ENCODE data around the gene KCND1. TPM values are rescaled to one million over a fixed set of nuclear protein-coding genes. Genes with fewer than 3 reads are reported as not detected.

The KCND1 gene
- total RNA-seq, 1 experiment from 2014 or later, result 0.67 TPM

DNA sequence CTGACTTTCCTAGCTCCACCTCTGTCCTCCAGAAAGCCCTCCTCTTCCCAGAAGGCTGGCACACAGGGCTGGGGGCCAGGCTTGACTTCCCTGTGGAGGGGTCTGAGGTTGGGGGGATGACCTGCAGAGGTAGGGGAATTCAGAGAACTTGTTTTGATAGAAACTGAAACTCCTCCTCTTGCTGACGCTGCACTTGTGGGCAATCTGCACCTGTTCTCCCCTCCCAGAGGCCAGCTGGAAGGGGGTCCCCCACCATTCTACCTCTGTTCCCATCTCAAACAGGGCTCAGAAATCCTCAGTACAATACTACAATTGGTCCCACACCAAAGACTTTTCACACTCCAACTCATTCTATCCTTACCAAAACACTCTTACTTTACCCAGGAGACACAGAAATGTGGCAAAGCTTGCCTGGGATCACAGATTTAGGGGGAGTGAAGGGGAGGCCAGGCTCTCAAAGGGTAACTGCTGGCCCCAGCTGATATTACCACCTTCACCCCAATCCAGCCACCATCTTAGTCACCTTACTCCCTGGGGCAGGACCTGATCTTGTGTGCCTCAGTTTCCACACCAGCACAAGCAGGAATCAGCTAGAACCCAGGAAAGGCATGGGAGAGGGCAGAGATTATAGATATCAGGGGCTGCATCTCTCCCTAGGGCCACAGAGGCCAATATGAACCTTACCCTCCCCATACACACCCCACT, 32.8 kb downstream of the KCND1 start:
- DNase-seq (ENCODE audit: low spot score), result no peak

DNA sequence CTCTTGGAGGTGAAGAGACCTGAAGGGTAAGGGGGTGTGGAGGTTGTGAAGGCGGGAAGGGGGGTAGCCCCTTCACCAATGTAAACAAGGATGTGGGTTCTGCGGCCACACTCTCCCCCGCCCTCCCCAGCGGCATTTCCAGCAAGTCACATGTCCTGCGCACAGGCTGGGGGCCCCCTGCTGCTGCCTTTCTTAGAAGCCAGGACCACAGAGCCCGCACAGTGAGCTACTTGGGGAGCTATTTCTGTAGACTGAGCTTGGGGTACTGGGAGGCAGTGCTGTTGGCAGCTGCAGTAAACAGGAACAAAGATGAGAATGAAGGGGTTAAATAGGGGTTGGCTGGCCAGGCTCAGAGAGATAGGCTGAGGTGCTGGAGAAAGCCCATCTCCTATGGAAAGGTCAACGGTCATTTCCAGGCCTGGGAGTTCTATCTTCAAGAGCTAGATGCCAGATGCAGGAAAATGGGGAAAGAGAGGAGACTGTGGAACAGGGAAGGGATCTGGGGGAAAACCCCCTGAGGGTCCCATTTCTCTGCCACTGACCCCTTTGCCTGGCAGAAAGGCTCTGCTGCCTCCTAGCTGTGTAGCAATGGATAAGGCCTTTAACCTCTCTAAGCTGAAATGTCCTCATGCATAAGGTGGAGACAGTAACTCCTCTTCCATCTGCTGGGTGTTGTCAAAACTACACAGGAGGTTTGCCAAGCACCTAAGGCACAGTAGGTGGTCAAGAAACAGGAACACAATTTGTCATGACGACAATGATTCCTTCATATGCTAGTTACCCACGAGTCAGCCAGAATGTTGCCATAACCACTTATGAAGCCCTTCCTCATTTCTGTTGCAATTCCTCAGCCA, 34.4 kb downstream of the KCND1 start:
- peak; percentile 48 for DNase-seq (ENCODE audit: low spot score)

DNA sequence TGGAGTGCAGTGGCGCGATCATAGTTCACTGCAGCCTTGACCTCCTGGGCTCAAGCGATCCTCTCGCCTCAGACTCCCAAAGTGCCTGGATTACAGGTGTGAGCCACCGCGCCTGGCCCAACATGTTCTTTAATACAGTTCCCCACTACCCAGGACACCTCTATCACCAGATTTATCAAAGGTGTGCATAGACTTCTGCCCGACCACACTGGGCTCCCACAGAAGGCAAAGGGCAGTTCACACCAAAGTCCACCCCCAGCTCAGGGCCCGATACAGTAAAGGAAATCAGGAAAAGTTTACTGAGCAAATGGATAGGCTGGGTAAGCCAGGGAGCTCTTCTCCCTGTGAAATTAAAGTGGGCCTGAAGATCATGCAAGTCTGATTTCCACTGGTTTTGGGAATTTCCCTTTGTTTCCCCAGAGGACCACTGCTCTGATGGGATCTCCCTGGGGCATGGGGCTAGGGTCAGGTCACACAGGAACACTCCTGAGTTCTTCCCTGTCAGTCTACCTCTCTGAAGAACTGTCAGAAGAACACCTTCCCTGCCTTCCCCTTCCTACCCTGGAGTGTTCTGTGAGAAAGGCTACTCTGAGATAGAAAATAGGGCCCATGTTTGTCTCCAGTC, 35.1 kb downstream of the KCND1 start:
- DNase-seq (ENCODE audit: low spot score), result no peak

DNA sequence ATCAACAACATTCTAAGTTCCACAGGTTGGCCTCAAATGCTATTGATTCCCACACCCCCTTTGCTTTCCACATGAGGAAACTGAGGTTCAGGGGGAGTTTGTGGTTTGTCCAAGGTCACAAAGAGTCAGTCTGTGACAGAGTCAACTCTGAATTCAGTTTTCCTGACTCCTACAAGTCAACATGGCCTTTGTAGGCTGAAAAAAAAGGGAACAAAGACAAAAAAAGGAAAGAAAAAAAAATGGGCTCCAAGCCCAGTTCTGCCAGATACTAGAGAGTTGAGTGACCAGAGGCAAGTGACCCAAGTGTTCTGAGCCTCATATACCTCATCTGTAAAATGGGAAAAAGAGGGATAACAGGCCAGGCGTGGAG, 36.4 kb downstream of the KCND1 start:
- no peak for DNase-seq (ENCODE audit: low spot score)

DNA sequence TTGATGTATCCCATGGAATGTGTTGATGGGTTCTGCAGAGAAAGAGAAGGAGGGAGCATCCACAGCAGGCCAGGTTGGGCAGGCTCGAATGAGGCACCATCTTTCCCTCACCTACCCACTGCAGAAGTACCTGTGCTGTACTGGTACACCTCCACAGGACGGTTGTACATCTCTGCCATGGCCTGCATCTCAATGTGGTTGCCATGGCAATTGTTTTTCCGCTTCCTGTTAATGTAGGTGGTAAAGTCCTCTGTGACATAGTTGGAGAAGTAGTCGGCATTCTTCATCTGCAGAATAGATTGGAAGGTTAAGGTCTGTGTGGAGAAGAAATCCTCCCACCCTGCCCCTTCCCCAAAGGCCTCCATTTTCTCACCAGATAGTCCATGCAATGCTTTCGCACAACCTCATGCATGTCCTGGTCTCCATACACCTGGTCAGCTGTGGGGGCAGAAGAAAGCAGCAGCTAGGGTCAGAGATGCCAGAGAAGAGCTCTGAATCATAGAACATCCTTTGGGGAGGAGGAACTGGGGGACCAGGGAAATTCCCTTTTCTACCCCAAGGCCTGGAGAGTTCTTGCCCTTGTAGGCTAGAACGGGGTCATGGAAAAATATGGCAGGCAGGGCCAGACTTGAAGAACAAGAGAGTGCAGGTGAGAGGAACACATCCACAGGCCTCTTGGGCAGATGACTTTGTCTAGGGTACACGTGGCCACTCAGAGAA, 36.9 kb downstream of the KCND1 start:
- no peak for DNase-seq (ENCODE audit: low spot score)

DNA sequence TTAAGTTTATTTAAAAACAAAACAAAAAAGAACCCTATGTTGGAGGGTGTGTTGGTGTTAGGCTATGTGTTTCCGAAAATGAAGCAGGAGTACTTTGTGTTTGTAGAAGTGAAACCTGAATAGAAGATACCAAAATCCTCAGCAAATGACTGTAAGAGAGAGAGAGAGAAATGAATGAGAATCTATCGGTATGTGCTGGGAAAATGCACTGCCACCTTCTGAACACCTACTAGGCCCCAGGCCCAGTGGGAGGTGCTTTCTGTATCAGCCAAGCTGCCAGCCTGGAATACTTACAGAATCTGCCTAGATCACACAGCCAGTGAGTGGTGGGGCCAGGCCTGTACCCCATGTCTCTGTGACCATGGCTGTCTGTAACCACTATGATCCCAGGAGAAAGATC, 37.9 kb downstream of the KCND1 start:
- no peak for DNase-seq (ENCODE audit: low spot score)

DNA sequence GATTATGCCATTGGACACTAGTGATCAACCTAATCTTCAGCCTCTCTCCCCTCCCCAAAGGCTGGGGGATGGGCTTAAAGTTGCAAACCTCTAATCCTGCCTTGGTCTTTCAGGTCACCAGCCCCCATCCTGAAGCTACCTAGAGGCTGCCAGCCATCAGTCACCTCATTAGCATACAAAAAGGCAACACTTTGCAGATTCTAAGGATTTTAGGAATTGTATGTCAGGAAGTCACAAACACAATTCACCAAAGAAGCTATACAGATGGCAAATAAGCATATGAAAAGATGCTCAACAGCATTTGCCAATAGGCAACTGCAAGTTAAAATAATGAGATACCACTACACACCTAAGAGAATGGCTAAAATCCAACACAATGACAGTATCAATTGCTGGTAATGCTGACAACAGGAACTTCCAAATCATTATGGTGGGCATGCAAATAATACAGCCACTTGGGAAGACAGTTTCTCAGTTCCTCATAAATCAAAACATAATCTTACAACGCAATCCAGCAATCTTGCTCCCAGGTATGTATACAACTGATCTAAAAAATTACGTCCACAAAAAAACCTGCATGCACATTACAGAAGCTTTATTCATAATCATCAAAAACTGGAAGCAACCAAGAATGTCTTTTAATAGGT, 43.8 kb downstream of the KCND1 start:
- DNase-seq (ENCODE audit: low spot score), result no peak

DNA sequence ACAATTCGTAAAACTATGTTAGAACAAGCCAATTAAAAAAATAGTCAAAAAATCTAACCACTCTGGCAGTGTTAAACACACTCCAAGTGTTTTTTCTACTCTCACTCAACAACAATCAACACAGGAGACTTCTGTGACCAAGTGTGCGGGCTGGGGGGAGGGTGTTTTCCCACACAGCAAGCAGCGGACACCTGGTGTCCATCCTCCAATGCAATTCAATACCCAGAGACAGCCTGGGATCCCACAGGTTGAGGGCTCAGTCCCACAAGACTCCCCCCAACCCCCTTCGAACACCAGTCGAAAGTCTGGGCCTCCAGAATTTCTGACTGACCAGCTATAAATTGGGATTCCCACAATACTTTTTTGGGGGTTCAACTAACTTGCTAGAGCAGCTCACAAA, 44.5 kb downstream of the KCND1 start:
- DNase-seq (ENCODE audit: low spot score), result no peak

DNA sequence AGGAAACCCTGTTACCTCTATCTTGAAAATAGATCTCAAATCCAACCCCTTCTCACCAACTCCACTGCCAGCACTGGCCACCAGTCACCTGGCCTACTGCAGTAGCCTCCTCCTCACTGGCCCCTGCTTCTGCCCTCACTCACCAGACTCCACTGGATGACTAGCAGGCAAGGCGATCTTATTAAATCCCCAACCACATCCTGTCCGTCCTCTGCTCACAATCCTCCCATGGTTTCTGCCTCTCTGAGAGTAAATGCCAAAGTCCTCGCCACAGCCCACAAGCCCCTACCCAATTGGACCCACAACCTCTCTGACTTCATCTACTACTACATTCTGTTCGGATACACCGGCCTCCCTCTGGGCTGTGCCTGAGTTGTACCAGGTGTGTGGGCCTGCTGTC, 47.4 kb downstream of the KCND1 start:
- no peak for DNase-seq (ENCODE audit: low spot score)

DNA sequence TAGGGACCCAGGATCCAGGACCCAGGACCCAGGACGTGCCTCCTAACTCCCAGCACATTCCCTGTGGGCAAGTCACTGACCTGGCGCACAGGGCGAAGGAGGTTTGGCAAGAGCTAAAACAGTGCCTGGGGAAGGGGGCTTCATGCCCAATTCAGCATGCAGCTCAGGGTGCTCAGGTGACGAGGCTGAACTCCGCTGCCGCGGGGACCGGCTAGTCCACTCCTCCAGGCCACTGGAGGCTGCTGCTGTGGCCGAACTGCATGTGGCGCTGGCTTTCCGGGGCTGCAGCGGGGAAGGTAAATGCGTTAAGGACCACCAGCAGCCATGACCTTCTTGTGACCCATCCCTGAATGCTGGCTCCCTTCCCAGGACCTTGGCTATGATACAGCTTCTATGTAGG, 47.9 kb downstream of the KCND1 start:
- no peak for DNase-seq (ENCODE audit: low spot score)

DNA sequence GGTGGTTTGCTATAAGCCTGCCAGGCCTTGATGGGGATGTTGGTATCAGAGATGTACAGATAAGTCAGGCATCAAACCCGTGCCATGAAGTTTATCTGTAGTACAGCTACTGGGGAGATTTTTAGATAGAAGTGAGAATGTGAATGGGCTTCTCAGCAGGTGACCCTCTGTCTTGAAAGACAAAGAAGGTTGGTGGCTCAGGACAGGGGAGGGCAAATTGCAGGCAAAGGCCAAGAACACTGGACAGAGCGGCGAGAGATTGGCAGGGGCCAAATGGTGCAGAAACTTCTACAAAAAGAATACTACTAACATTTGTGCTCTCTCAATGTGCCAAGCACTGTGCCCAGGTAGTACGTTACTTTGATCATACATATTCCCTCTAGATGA, 50.9 kb downstream of the KCND1 start:
- DNase-seq (ENCODE audit: low spot score), result no peak

DNA sequence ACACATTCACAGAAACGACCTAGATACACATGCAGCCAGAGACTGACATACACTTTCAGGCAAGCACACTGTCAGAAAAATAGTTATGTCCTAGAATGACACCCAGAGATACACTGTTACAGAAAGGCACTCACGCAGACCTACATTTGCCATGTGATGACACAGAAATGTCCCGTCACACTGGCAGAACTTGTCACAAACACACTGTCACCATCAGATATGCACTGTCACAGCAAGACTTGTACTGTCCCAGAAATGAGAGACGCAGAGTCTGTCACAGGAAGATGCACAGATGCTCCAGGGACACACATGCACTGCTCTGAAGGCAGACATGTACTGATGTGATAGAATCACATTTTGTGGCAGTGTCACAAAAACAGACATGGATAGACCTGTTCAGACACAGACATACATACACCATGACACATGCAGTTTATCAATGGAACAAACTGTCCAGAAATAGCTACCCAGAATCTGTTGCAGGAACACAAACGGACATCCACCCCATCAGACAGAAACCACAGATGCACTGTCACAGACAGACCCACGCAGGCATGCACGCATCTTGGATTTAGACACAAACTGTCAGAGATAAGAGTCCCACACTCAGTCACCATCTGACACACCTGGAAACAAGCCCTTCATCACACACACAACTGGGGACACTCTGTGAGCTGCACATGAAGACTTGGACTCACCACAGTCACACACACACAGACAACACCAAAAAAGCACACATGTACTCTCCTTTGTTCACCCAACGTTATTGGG, 51.5 kb downstream of the KCND1 start:
- no peak for DNase-seq (ENCODE audit: low spot score)

DNA sequence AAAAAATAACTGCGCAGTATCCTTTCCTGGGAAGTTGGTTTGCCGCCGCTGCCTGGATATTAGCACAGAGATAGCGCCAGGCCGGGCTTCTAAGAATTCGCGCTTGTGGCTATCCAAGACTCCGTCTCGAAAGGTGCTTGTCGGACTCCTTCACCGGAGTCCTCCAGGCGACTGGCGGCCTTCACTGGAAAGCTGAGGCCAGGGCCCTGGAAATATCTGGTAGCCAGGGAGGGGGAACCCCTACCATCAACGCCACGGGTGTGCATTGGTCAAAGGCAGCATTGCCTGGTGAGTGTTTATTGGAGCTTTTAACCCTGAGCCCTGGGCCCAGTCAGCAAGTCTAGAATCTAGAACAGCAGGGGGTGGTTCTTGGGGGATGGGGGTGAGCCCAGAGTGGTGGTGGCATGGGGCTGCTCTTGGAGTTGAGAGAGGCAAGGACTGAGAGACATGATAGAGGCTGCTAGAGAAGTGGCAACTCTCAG, 52.2 kb downstream of the KCND1 start:
- no peak for DNase-seq (ENCODE audit: low spot score)

DNA sequence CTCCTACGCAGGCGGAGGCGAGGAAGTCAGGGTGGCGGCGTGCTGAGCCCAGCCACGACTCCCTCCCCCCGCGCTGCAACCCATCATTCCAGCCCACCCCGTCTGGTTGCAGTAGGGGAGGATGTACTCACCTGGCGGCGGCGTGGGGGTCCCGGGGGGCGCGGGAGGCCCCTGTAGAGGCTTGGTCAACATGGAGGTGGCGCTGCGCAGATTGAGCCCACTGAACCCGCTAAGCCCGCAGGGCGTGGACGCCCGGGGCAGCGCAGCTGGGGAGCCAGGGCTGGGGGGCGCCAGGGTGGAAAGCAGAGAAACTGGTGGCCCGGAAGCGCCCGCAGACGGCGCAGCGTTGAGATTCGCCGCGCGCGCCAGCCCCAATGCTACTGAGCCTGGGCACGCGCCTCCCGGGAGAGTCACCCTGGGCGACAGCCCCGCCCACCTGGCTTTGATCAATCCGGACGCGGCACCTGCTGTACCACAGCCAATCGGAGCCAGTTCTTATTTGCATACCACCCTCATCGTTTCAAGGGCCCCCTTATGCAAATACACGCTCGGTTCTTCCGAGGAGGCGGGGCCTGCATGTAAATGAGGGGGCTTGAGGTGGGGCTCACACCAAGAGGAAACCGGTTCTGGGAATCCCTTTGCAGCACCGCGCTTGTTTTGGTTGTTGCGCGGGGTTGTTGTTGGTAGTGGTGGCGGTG, 52.9 kb downstream of the KCND1 start, which contains the start of gene PIM2:
Gene PIM2 (minus strand): TSS at position 382 of the 698 bp plus-strand sequence. CDS start 190 bp downstream, at position 192.
- DNase-seq (ENCODE audit: low spot score), result no peak

DNA sequence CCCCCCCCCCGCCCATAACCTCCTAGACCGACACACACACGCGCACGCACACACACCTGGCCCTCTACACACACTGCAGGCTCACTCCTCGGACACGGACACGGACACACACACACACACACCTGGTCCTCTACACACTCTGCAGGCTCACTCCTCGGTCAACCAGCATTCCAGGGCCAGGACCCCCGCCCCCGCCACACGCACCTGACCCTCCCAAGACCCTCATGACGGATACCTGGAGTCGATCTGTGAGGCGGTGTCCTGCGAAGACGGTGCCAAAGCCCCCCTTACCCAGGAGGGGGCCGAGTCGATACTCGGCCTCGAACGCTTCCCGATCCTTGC, 53.4 kb downstream of the KCND1 start:
- no peak for DNase-seq (ENCODE audit: low spot score)

DNA sequence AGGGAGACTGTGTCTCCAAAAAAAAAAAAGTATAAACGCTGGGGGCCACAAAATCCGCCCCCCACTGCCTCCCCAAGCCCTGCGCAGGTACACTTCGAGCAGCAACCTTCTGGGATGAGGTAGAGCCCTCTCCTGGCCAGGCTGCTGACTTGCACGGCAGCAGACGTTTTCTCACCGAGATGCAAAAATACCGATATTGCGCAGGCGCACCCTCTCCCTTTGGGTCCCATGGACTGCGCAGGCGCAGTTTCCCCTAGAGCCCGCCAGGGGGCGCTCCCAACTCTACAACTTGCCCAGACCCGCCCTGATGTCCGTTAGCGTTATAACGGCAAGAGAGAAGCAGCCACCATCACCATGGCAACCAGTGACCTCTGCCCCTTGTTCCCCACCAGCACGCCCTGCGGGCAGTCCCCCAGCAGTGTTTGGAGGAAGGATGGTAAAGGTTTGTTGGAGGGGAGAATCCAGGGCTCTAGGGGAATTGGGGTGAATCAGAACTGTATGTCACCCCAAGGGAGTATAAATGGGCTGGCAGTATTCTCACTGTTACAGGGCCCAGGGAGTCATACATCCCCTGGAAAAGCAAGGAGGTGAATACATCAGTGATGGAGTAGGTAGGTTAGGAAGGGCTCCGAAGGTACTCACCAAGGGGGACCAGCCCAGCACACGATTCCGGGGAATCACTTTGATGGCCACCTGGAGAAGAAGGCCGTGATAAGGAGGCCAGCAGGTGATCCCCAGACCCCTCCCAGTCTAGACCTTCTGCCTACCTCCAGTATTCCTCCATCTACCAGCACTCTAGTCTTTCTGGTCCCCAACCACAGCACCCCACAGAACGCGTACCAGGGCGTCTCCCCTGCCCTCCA, 54.3 kb downstream of the KCND1 start:
- peak; percentile 89 for DNase-seq (ENCODE audit: low spot score)

DNA sequence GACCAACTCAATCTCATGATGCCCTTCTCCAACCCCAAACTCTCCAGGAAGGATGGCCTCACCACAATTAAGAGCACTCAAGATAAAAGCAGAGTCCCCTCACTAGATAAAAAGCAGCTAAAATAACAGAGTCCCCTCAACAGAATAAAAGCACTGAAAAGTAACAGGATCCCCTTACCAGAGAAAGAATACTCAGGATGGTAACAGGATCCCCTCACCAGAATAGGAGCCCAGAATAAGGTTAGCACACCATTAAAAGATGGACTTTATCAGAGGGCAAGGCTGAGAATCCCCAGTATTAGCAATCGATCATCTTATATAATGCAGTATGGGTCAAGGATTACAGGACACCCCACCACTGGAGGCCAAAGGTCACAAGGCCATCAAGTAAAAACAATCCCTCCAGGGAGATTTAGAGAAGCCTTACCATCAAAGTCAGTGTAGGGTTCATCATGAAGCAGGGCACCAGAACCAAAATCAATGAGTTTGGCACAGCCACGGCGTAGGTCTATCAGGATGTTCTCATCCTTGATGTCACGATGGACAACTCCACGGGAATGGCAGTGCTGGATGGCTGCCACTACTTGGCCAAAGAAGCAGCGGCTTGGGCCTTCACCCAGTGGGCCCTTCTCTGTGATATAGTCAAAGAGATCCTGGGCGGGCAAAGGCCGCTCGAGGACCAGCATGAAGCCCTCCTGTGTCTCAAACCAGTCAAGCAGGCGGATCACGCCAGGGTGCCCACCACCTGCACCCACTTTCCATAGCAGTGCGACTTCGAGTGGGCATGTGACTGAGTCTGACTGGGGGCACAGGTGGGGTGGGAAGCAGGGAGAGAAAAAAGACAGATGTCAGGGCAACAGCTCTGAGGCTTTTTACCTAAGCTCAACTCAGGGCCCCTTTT, 56.8 kb downstream of the KCND1 start:
- DNase-seq (ENCODE audit: low spot score), result no peak

Measured in A172 (cell line).